Measurements from ENCODE around the gene TMEM131. TPM values are rescaled to one million over a fixed set of nuclear protein-coding genes. Genes with fewer than 3 reads are reported as not detected.

Gene TMEM131
- total RNA-seq, 2 donors from 2014 or later, result 49.5 to 52.0 TPM

DNA sequence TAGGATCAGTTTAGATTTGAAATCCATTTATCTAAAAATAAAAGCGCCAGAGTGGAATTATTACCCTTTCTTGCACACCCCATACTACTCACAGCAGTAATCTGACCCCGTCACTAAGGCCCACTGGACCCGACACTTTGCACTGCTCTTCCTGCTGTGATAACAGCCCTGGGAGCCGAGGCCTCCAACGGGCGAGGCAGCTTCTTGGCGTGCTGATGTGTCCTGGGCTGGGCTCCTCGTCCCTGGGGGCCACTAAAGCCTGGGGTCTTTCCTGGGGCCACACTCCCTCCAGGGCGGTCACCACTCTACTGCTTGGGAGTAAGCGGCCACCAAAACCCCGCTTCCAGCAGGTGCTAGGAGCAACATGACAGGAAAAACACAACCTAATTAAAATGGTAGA lies 220.7 kb downstream of the TMEM131 start:
- TF ChIP-seq, protein P1, sequence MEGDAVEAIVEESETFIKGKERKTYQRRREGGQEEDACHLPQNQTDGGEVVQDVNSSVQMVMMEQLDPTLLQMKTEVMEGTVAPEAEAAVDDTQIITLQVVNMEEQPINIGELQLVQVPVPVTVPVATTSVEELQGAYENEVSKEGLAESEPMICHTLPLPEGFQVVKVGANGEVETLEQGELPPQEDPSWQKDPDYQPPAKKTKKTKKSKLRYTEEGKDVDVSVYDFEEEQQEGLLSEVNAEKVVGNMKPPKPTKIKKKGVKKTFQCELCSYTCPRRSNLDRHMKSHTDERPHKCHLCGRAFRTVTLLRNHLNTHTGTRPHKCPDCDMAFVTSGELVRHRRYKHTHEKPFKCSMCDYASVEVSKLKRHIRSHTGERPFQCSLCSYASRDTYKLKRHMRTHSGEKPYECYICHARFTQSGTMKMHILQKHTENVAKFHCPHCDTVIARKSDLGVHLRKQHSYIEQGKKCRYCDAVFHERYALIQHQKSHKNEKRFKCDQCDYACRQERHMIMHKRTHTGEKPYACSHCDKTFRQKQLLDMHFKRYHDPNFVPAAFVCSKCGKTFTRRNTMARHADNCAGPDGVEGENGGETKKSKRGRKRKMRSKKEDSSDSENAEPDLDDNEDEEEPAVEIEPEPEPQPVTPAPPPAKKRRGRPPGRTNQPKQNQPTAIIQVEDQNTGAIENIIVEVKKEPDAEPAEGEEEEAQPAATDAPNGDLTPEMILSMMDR (IDR thresholded peaks at IDR 0.05), result no peak
- H3K27me3 ChIP-seq (replicated peaks; ENCODE audit: insufficient read depth), result no peaks in the 10 kb centered on the region
- DNase-seq (ENCODE audit: low spot score) (no peak), ATAC-seq (ENCODE audit: insufficient number of reproducible peaks, low FRiP score, low read depth) (no peak)
- no peaks in the 10 kb centered on the region for H3K9me3 ChIP-seq
- no peaks in the 10 kb centered on the region for H3K4me1 ChIP-seq (ENCODE audit: control insufficient read depth in 1 of 2, low read depth in 2 of 2)
- no peak overlapping the region for H3K27ac ChIP-seq
- peaks cover 32% of the 10 kb centered on the region for H3K36me3 ChIP-seq
- no peak overlapping the region for H3K4me3 ChIP-seq

DNA sequence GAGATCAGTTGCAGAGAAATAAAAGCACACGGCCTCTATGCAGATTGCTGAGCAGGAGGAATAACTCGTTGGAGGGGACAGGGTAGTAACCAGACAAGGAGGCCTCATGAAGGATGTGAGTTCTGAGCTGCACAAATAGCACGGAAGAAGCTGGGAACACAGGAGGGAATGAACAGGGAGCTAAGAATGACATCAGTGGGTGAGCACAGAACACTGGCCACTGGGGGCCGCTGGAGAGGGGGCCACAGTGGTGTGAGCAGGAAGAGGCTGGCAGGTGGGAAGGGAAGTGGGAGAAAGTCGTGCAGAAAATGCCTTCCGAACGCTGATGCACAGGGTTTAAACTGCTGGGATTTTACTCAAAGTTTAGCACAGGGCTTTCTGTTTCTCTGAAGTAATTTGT lies 221.3 kb downstream of the TMEM131 start:
- ATAC-seq (ENCODE audit: insufficient number of reproducible peaks, low FRiP score, low read depth), result no peak

DNA sequence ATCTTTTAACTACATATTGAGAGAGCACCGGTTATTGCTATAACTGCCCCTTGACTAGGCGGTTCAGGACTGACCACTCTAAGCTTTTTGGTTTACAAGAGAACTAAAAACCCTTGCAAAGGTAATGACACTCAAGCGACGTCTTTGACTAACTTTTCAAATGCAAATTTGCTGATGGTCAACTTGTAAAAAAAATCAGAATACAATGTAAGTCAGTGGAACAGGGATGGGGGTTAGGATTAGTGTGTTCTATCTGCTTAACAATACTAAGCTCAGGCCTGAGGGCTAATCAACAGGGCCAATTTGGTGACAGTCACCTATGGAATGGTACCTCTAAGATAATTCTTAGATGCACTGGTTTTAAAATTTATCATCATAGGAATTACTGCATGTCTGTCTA lies 225.3 kb downstream of the TMEM131 start:
- H3K36me3 ChIP-seq, result peaks cover 35% of the 10 kb centered on the region
- peaks cover 0 to 7% of the 10 kb centered on the region in 2 donors for H3K4me1 ChIP-seq (ENCODE audit: control insufficient read depth in 1 of 2, low read depth in 2 of 2)
- TF ChIP-seq, protein P1 (IDR thresholded peaks at IDR 0.05), result no peak
- no peaks in the 10 kb centered on the region for H3K9me3 ChIP-seq
- DNase-seq (ENCODE audit: low spot score), result no peak
- H3K27me3 ChIP-seq (replicated peaks; ENCODE audit: insufficient read depth), result no peaks in the 10 kb centered on the region
- no peak overlapping the region for H3K4me3 ChIP-seq
- H3K27ac ChIP-seq, result no peak overlapping the region
- no peak for ATAC-seq (ENCODE audit: insufficient number of reproducible peaks, low FRiP score, low read depth)

More for the DNA sequence above, 221.3 kb downstream of the TMEM131 start:
- Histone ChIP-seq H3K36me3 (peaks cover 32% of the 10 kb centered on the region), H3K27ac (no peak overlapping the region), H3K4me1 (ENCODE audit: control insufficient read depth in 1 of 2, low read depth in 2 of 2) (no peaks in the 10 kb centered on the region), H3K27me3 (replicated peaks; ENCODE audit: insufficient read depth) (no peaks in the 10 kb centered on the region), H3K4me3 (no peak overlapping the region), H3K9me3 (no peaks in the 10 kb centered on the region)
- TF ChIP-seq, protein P1 (IDR thresholded peaks at IDR 0.05), result no peak
- DNase-seq (ENCODE audit: low spot score), result no peak

DNA sequence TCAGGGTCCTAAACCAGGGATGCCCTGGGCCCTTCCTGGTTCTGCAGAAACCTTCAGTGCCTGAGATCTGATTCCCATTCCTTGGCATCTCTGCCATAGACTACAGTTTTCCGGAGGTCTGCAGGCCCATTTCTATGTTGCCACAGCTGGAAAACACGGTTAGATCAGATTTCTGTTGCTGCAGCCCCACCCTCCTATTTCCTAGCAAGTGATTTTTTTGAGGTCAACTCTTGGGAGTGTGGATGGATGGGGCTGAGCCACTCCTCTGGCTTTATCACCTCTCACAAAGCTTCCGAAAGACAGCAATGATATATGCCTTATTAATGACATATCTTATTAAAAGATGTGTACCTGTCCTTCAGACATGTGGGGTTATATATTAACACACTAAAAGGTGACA lies 226.0 kb downstream of the TMEM131 start:
- H3K27me3 ChIP-seq (replicated peaks; ENCODE audit: insufficient read depth), result no peaks in the 10 kb centered on the region
- peaks cover 37% of the 10 kb centered on the region for H3K36me3 ChIP-seq
- ATAC-seq (ENCODE audit: insufficient number of reproducible peaks, low FRiP score, low read depth) (no peak), DNase-seq (ENCODE audit: low spot score) (no peak)
- H3K27ac ChIP-seq, result no peak overlapping the region
- no peak overlapping the region for H3K4me3 ChIP-seq
- no peaks in the 10 kb centered on the region for H3K9me3 ChIP-seq
- TF ChIP-seq, protein P1 (IDR thresholded peaks at IDR 0.05), result no peak
- peaks cover 0 to 7% of the 10 kb centered on the region in 2 donors for H3K4me1 ChIP-seq (ENCODE audit: control insufficient read depth in 1 of 2, low read depth in 2 of 2)

DNA sequence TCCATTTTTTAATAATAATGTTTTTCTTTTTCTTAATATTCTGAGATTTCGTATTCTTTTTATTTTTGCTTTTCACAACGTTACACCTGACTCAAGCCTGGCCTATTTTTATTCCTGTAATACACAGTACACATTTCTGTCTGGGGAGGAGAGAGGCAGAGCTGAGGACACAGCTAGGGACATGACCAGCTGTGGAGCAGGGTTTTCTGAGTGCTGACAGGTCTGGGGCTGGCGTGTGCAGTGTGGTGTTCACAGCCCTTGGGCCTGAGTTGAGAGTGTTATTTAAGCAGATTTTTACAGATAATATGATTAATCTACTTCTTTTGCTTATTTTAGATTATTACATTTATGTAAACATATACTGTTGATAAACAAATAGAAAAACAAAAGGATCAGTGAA lies 226.4 kb downstream of the TMEM131 start:
- no peak overlapping the region for H3K27ac ChIP-seq
- no peak overlapping the region for H3K4me3 ChIP-seq
- ATAC-seq (ENCODE audit: insufficient number of reproducible peaks, low FRiP score, low read depth) (no peak), DNase-seq (ENCODE audit: low spot score) (no peak)
- TF ChIP-seq, protein P1 (IDR thresholded peaks at IDR 0.05), result no peak
- H3K27me3 ChIP-seq (replicated peaks; ENCODE audit: insufficient read depth), result no peaks in the 10 kb centered on the region
- H3K4me1 ChIP-seq (ENCODE audit: control insufficient read depth in 1 of 2, low read depth in 2 of 2), result peaks cover 0 to 7% of the 10 kb centered on the region in 2 donors
- H3K36me3 ChIP-seq, result peaks cover 36% of the 10 kb centered on the region
- no peaks in the 10 kb centered on the region for H3K9me3 ChIP-seq

All from thoracic aorta (tissue), 2 donors.